Measurements from ENCODE around the gene ELFN2.

The ELFN2 gene

DNA sequence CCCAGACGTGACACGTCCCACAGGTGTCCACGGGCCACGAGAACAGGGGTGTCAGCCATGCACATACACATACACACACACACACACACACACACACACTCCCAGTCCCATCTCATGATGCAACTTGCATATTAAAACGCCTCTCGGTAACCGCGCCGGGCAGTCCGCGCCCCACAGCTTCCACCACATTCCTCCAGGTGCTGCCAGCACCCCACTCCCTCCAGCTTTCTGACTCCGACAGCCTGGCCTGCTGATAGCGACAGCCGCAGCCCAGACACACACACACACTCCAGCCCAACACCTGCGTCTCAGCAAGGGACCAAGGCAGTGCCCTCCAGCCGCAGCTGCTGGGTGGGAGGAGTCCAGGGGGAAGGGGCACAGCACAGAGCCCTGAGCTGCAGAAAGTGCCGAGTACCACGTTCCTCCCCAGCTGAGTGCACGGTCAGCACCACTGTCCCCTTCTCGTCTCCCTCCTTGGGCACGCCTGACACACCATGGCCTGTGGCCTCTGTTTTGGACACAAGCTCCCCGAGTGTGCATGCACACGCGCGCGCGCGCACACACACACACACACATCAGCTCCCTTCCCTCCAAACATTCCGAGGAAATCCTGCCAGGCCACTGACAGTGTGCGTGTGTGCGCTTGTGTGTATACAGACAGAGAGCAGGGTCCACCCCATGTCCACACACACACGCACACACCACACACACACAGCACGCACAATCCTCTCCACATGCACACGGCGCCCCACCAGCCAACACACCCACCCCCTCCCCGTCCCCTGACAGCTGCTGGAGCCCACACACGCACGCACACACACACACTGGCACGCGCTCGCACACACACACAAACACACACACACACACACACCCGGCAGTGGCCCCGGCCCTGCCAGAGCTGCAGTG lies 1.2 kb downstream of the ELFN2 start:
- DNase-seq, result no peak

GRCh38 chr22:37425369-37425768 lies 1.9 kb downstream of the ELFN2 start:
- no peak for DNase-seq

- DNase-seq, result no peak
Measured at GRCh38 chr22:37423283-37423682, 4.0 kb downstream of the ELFN2 start.

DNA sequence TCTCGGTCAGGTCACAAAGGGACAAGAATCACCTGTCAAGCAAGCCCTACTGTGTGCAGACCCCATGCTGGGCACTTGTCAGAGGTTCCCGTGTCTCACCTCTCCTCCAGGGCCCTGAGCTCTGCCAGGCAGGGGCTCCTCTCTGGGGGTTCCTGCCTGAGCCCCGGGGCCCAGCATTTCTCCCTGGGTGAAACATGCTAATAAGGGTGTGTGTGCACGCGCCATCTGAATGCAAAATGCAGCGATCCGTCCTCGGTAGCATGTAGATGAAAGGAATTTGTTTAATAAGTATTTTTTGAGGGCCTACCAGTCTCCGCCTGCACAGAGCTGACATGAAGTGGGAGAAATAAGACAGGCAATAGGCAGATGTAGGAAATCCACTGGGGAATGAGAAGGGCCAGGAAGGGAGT lies 5.8 kb downstream of the ELFN2 start:
- no peak for DNase-seq

- no peak for DNase-seq
Measured at GRCh38 chr22:37420686-37421467, 6.4 kb downstream of the ELFN2 start.

GRCh38 chr22:37419969-37420685 lies 7.2 kb downstream of the ELFN2 start:
- no peak for DNase-seq

- no peak for DNase-seq
Measured at GRCh38 chr22:37419370-37419968, 7.8 kb downstream of the ELFN2 start.

GRCh38 chr22:37418627-37419369 lies 8.5 kb downstream of the ELFN2 start:
- no peak for DNase-seq

GRCh38 chr22:37417677-37418348 lies 9.5 kb downstream of the ELFN2 start:
- no peak for DNase-seq

DNA sequence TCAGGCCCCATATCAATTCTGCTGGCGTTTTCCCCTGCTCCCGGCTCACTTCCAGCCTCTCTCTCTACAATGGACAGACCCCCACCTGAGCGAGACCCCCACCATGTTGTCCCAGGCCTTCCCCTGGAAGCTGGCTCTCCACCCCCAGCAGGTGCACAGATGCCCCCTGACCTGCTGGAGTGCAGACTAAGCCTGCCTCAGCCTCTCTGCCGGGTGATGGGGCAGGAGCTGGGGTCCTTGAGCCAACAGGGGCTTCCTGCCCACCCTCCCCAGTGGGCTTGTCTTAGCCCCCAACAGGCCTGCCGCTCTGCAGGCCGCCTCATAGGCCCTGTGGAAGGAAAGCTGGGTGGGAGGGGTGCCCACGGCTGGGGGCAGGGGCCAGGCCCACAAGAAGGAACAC lies 10.0 kb downstream of the ELFN2 start:
- no peak for DNase-seq

DNA sequence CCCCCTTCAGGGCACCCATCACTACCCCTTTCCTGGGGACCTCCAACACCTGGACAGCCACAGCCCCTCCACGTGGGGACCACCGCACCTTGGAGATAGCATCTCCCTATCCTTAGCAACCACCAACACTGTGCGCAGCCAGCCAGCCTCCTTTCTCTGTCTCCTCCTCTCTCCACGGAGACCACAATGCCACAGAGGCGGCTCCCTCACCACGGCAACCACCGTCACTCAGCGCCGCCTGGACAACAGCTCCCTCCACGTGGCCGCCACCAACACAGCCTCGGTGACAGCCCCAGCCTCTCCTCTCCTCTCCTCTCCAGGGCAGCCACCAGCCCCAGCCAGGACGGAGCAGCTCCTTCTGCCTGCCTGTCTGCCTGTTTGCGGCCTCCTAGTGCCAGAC lies 10.5 kb downstream of the ELFN2 start:
- DNase-seq, result peak; percentile 57

GRCh38 chr22:37416389-37416788 lies 10.9 kb downstream of the ELFN2 start:
- DNase-seq, result peak; percentile 39

- no peak for DNase-seq
Measured at GRCh38 chr22:37415210-37415609, 12.1 kb downstream of the ELFN2 start.

DNA sequence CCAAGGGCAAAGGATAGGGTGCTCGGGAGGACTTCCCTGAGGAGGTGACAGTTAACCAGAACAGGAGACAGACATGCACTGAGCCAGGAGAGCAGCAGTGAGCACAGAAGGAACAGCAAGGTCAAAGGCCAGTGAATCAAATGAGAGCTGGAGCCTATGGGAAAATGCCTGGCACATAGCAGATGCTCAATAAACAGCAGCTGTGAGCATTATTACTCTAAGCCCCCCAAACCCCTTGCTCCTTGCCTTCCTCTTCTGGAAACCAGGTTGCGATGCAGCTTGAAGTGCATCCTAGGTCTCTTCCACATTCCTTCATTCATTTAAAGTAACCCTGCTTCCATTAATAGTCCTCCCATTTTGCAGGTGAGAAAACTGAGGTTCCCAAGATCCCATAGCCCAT lies 13.0 kb downstream of the ELFN2 start:
- DNase-seq, result no peak

- DNase-seq, result no peak
Measured at GRCh38 chr22:37413546-37413945, 13.7 kb downstream of the ELFN2 start.

- DNase-seq, result no peak
Measured at GRCh38 chr22:37412495-37413250, 14.6 kb downstream of the ELFN2 start.

- no peak for DNase-seq
Measured at GRCh38 chr22:37411655-37412054, 15.6 kb downstream of the ELFN2 start.

DNA sequence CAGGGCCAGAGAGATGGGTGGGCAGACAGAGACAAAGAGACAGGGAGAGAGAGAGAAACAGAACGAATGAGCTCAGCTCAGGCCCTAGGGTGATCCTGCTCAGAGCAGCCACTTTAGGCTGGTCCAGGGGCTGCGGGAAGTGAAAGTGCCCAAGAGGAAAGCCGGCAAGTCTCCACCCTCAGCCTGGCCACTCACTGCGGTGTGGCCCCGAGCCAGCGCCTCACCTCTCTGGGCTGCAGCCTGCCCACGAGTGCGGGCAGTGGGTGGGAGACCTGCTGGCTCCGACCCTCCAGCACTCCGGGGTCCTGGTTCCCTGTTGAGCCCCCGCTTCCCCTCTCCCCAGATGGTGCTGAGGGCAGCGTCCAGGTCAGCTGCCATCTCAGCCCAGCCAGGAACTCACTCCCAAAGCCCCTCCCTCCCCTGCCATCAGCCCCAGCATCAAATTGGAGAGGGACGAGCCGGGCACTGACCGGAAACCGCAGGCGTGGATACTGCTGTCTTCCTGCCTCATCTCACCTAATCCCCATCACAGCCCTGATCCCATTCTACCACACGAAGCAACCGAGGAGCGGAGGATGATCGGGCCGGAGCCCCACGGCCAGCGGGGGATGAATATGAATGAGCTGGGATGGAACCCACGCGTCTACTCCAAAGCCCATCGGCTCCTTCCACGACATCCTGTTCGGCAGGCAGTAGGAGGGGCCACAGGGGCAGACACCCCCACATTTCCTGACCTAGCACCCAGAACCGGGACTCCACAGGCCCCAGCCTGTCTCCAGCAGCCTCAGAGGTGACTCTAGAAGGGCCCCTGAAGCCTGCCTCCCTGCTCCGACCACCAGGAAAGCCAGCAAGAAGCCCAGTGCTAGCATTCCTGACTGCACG lies 16.9 kb downstream of the ELFN2 start:
- no peak for DNase-seq

- no peak for DNase-seq
Measured at GRCh38 chr22:37409459-37410050, 17.7 kb downstream of the ELFN2 start.

Measured in GDM1 (cell line).